Measurements from ENCODE around the gene IL34.

Gene IL34

DNA sequence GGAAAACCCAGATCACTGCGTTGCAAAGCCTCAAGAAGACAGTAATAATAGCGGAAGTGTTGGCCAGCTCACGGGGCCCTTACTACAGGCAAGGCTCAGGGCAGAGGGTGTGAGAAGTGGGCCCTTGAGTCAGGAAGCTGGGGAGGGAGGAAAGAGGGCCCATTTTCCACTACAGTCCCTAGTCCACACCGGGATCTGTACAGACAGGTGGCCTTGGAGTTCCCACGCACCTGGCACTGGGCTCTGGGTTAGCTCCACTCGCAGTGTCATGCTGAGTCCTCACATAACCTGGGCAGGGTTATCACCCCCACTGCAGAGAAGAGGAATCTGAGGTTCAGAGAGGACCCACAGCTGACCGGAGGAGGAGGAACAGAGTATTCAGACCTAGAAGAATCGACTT, 56.3 kb downstream of the IL34 start:
- DNase-seq (ENCODE audit: low spot score), result no peak

DNA sequence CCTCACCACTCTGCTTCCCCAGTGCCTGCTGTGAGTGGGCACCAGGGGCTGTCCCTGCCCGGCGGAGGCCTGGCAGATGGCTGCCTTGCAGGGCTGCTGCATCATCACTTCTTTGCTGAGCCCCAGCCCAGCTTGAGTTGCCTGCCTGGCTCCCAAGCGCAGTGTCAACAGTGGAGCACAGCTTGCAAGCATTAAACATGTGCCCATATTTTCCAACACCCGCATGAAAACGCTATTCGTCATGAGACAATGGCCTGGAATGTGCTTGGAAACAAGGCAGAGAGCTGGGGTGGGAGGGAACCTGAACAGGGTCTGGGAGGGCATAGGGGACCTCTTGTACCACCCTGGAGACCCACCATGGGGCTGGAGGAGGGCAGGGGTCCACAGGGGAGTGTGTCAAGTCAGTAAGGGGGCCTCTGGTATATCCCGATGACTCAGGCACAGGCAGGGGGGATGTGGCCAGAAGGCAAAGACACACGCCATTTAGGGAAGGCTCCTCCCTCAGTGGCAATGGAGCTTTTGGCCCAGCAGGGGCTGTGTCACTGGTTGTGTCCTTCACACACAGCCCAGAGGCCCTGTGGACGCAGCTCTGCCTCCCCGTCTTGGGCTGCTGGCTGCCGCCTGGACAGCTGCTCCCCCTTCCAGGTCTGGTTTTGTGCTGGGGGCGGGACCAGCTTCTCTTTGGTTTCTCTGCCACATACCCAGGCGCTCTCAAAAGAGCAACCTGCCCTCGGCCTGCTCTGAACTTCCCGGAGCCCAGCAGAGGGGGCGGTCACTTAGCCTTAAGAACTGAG, 56.9 kb downstream of the IL34 start:
- peak; percentile 95 for DNase-seq (ENCODE audit: low spot score)

DNA sequence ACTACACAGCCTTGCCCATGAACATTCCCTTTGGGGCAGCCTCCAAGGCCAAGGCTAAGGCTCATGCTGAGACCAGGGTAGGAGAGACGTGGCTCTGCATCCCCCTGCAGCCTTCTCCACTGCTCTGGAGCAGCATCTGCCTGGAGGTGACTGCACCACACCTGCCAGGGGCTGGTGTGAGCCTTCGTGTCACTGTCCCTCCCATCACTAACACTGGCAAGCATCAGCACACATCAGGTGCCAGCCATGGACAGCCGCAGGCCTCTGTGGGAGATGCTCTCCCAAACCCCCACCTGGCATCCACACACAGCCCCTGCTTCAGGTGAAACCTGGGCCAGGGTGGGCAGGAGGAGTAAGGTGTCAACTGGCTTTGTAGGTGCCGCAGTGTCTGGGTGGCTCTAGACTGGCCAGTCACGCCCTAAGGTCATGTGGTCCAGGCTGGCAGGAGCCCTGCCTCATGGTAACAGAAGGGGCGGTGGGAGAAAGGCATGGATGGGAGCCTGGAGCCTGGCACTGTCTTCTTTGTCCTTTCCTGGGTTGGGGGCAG, 57.5 kb downstream of the IL34 start:
- no peak for DNase-seq (ENCODE audit: low spot score)

- DNase-seq (ENCODE audit: low spot score), result no peak
These were observed 58.2 kb downstream of the IL34 start for GRCh38 chr16:70704586-70704985.

DNA sequence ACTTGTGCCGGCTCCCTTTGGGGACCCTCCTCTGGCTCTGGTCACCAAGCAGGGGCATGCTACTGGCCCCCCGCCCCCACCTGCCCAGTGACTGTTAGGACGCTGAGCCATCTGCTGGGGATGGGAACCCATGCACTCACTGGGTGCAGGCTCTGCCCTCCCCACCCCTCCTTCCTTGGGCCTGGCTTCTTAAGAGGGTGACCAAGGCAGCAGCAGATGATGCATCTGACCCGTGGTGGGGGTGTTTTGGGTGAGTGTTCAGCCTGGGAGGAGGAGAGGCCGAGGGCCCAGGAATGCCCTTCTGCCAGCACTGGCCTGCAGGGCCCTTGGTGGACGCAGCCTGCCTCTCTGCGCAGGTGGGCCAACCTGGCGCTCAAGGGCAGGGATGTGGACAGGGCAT, 58.7 kb downstream of the IL34 start:
- DNase-seq (ENCODE audit: low spot score), result no peak

DNA sequence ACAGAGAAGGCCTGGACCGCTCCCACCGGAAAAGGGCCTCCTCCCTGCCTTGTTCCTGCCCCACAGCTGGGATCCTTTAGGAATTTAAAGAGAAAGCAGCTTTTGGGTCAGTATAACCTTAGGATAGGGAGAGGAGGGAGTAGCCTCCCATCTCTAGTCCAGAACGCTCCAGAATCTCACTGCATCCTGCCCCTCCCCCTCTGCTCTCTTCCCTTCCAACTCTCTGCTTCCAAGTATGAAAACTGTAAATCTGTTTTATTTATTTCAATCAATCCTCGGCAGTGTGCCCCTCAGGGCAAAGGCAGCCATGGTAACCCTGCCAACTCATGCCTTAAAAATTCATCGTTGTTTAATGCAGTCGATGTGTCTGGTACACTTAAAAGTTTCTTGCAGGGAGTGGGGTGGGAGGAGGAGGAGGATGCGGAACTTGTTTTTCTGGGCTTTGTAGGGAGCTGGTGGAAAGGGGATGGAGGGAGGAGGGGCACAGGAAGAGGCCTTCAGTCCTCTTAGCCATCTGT, 60.6 kb downstream of the IL34 start:
- DNase-seq (ENCODE audit: low spot score), result peak; percentile 91

DNA sequence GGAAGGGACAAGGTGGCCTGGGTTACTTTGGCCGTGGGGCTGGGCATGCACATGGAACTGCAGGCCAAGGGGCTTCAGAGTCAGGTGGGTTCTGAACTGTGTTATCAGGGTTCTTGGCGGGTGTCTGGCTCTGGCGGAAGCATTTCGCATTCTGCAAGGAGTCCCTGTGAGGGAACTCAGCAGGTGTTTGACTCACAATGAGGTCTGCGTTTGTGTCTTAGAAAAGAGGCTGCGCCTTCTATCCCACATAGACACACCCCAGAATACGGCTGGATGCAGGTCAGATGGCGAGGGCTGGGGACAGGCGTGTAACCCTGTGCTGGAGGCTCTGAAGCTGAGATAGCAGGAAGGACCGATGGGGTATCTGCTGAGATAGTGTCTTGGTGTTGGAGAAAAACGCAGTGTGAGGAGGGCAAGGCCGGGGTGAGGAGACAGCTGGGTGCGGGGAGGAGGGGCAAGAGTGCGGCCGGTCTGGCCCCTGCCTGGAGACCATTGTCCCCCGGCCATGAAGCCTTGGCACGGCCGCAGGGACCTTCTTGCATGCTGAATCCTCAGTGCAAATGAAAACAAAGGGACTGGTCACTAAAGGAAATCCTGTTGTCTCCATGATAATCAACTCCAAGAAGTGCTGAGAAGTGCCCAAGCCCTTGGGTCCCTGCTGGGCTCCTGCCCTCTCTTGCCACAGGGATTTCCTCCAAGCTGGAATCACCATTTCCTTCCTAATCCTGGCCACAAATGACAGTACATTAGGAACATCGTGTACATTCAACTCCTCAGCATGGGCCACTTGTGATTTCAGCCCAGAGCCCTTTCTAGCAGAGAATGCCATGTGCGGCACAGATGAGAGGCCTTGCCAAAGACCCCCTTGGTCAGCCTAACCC, 62.2 kb downstream of the IL34 start:
- no peak for DNase-seq (ENCODE audit: low spot score)

- DNase-seq (ENCODE audit: low spot score), result no peak
These were observed 63.1 kb downstream of the IL34 start for GRCh38 chr16:70709457-70709856.

GRCh38 chr16:70709942-70710341, 63.6 kb downstream of the IL34 start:
- no peak for DNase-seq (ENCODE audit: low spot score)

Measured in hepatic stellate cell (primary cell).